ENCODE results near the gene HDAC4.

Gene HDAC4

DNA sequence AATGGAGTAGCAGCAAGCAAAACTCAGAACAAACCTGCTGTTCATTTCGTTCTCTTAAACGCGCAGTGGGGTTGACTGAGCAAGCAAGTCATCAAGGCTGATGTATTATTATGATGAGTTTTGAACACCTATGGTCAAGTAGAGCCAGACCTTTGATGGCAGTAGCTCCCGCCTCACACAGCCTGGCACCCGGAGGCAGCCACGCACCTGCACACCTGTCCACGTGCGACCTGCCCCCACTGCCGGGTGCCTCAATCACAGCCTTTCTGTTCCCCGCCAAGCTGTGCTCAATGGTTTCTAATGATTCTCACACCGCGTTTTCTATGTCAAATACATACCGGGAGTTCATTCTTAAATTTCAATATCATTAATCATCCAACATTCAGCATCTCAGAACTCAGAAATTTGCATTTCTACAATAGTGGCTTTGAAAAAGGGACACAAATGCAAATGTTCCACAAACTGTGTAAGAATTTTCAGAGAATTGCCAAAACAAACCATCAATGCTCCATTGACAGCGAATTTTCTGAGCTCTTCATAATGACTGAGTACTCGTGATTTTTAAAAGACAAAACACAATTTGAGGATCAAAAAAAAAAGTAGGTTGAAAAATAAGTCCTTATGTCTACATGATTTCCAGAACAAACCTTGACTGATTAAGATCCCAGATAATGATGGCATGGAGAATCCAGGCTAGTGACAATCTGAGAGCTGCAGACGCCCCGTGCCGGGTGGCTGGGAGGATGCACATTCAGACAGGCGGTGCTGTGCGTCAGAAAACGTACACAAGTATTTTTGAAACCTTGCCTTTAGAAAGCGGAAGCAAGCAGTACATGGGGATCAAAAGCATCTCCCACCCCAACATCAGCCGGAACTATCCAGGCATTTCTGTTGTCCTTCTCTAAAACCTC is 56.6 kb downstream of the HDAC4 start:
- TF ChIP-seq, protein P1, sequence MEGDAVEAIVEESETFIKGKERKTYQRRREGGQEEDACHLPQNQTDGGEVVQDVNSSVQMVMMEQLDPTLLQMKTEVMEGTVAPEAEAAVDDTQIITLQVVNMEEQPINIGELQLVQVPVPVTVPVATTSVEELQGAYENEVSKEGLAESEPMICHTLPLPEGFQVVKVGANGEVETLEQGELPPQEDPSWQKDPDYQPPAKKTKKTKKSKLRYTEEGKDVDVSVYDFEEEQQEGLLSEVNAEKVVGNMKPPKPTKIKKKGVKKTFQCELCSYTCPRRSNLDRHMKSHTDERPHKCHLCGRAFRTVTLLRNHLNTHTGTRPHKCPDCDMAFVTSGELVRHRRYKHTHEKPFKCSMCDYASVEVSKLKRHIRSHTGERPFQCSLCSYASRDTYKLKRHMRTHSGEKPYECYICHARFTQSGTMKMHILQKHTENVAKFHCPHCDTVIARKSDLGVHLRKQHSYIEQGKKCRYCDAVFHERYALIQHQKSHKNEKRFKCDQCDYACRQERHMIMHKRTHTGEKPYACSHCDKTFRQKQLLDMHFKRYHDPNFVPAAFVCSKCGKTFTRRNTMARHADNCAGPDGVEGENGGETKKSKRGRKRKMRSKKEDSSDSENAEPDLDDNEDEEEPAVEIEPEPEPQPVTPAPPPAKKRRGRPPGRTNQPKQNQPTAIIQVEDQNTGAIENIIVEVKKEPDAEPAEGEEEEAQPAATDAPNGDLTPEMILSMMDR (conservative IDR thresholded peaks at IDR 0.05; ENCODE audit: control insufficient read depth, insufficient read depth, low read depth, low read length) = no peak
- DNase-seq (ENCODE audit: low read depth) = no peak
- no peak overlapping the region for H3K4me3 ChIP-seq (ENCODE audit: control insufficient read depth, low read depth, low read length)

DNA sequence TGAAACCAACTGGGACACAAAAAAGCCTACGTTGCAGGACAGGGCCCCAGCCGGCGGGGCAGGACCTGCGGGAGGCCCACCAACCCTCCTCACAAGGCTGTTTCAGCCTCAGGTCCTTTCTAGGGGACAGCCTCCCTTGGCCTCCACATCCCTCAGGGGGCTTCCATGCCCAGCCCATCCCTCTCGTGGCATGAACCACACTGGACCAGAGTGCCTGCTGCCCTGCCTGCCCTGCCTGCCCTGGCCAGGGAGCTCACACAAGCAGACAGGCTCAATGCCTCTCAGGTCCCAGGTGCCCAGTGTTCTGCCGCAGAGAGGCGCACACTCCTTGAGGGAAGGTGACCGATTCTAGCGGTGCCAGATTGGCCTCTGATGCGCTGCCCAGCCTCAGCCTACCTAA is 57.4 kb downstream of the HDAC4 start:
- no peak overlapping the region for H3K4me3 ChIP-seq (ENCODE audit: control insufficient read depth, low read depth, low read length)
- TF ChIP-seq, protein P1 (conservative IDR thresholded peaks at IDR 0.05; ENCODE audit: control insufficient read depth, insufficient read depth, low read depth, low read length) = no peak
- no peak for DNase-seq (ENCODE audit: low read depth)

DNA sequence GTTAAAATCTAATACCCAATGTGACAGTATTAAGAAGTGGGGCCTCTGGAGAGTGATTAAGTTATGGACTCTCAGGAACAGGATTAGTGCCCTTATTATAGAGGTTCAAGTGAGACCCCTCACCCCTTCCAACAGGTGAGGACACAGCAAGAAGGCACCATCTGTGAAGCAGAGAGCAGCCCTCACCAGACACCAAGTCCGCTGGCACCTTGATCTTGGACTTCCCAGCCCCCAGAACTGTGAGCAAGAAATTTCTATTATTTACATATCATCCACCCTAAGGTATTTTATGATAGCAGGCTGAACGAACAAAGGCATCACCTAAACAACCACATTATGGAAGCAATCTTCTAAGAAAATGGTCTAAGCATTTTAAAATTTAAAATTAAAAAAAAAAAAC is 59.0 kb downstream of the HDAC4 start:
- no peak overlapping the region for H3K4me3 ChIP-seq (ENCODE audit: control insufficient read depth, low read depth, low read length)
- DNase-seq (ENCODE audit: low read depth) = no peak
- TF ChIP-seq, protein P1 (conservative IDR thresholded peaks at IDR 0.05; ENCODE audit: control insufficient read depth, insufficient read depth, low read depth, low read length) = no peak

DNA sequence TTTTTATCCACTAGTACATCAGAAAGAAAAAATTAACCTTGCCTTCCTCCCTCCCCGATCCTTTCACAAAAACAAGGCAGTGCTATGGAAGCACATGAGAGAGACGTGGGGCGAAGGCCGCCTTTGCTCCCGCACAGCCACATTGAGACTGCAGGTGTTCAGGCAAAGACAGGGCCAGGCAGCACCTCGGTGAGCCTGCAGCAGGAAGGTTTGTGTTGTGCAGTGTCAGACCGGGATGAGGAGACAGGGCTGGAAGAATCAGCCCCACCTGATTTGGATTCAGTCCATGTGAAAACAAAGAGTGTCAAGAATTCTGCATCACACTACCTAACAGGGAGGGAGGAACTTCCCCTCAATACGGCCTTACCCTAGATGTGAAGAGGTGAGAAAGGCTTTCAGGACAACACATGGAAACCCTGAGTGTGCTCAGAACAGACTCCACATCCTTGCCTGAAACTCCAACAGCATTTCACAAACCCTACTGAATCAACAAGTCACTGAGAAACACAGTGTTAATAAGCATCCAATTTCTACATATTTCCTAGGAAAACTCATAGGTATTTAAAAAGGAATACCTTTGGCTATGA is 59.6 kb downstream of the HDAC4 start:
- no peak for DNase-seq (ENCODE audit: low read depth)
- H3K4me3 ChIP-seq (ENCODE audit: control insufficient read depth, low read depth, low read length) = no peak overlapping the region
- TF ChIP-seq, protein P1 (conservative IDR thresholded peaks at IDR 0.05; ENCODE audit: control insufficient read depth, insufficient read depth, low read depth, low read length) = no peak

DNA sequence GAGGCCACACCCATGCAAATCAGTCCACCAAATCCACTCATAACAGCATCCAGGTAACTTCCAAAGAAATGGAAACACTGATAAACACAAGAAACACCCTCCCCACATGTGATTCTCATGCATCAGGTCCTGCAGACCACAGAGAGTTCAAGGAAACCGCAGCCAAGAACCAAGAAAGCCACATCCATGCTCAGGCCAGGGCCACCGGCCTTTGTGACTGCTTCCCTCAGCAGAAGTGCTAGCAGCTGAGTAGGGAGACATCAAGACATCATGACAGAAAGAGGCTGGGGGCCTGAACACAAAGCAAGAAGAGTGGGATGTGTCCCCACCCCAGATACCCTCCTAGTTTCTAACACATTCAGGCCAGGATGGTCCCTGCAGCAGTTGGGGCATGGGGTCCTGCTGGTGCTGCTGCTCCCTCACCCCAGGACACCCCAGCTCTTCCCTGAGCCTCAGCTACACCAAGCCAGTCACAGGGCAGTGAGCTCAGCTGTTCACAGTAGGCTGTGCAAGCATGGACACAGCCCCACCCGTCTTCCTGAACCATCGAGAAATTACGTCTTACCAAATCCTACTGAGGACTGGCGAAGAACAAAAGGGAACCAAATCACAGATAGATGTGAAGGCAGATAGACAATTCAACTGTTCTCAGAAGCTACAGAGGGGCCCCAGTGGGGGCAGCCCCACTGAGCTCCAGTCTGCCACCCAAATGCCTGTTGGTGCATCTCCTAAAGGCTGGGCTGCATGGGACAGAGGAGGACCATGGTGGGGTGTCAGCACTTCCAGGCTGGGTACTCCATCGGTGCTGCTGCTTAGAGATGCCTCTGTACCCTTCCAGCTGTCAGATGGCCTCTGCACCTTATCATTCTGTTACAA is 60.9 kb downstream of the HDAC4 start:
- no peak for DNase-seq (ENCODE audit: low read depth)
- H3K4me3 ChIP-seq (ENCODE audit: control insufficient read depth, low read depth, low read length) = no peak overlapping the region
- TF ChIP-seq, protein P1 (conservative IDR thresholded peaks at IDR 0.05; ENCODE audit: control insufficient read depth, insufficient read depth, low read depth, low read length) = no peak

DNA sequence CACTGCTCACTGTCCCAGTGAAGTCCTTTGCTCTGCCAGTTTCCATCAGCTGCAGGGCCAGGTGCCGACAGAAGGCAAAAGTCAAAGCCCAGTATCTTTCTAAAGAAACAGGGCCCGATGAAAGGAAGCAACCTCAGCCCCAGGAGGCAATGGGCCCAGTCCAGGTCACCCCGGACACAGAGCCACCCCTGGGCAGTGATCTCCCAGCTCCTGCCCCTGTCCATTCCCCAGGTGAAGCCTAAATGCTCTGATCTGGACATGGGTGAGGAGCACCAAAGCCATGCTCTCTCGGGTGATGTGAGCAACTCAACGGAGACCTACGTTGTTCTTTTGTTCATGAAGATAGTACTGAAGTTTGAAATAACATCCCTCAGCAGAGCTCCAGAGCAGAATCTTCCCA is 61.6 kb downstream of the HDAC4 start:
- no peak overlapping the region for H3K4me3 ChIP-seq (ENCODE audit: control insufficient read depth, low read depth, low read length)
- DNase-seq (ENCODE audit: low read depth) = no peak
- TF ChIP-seq, protein P1 (conservative IDR thresholded peaks at IDR 0.05; ENCODE audit: control insufficient read depth, insufficient read depth, low read depth, low read length) = no peak

Data from fibroblast of mammary gland (primary cell).